ENCODE measurements around the gene KIF5A. TPM values are rescaled to one million over a fixed set of nuclear protein-coding genes. Genes with fewer than 3 reads are reported as not detected.

KIF5A gene
- total and polyA plus RNA-seq, 8 donors = 0.38 to 6.5 (median 5.3) TPM

GRCh38 chr12:57618966-57619433, 69.2 kb downstream of the KIF5A start:
- ATAC-seq (no peak), DNase-seq (no peak)
- no peak overlapping the region for H3K4me3 ChIP-seq
- no peak for TF ChIP-seq CTCF (IDR thresholded peaks at IDR 0.05)
- H3K4me1 ChIP-seq = peaks cover 7 to 29% of the 10 kb centered on the region in 2 donors
- H3K27me3 ChIP-seq = peaks cover 34 to 100% of the 10 kb centered on the region in 2 donors
- no peak overlapping the region for H3K27ac ChIP-seq
- intact Hi-C loops (cut with DNase I) = no loop called here
- no peaks in the 10 kb centered on the region for H3K36me3 ChIP-seq
- H3K9me3 ChIP-seq = no peaks in the 10 kb centered on the region

- intact Hi-C loops (cut with DNase I) = no loop called here
Measured at GRCh38 chr12:57619434-57620244, 69.8 kb downstream of the KIF5A start.

GRCh38 chr12:57620245-57620935, 70.5 kb downstream of the KIF5A start:
- intact Hi-C loops (cut with DNase I) = no loop called here
- H3K9me3 ChIP-seq = no peaks in the 10 kb centered on the region
- H3K36me3 ChIP-seq = no peaks in the 10 kb centered on the region
- peaks cover 43 to 100% of the 10 kb centered on the region in 2 donors for H3K27me3 ChIP-seq
- ATAC-seq (no peak), DNase-seq (no peak)
- H3K4me1 ChIP-seq = peaks cover 7 to 29% of the 10 kb centered on the region in 2 donors
- TF ChIP-seq CTCF (IDR thresholded peaks at IDR 0.05) = no peak
- no peak overlapping the region for H3K4me3 ChIP-seq
- H3K27ac ChIP-seq = no peak overlapping the region

More at GRCh38 chr12:57619434-57620244, 69.8 kb downstream of the KIF5A start:
- ATAC-seq (peak; percentile 66), DNase-seq (peak in 1 of 4 donors; percentile 83)
- Histone ChIP-seq H3K4me1 (peaks cover 7 to 29% of the 10 kb centered on the region in 2 donors), H3K27me3 (peaks cover 36 to 100% of the 10 kb centered on the region in 2 donors), H3K9me3 (no peaks in the 10 kb centered on the region), H3K4me3 (no peak overlapping the region), H3K27ac (no peak overlapping the region), H3K36me3 (no peaks in the 10 kb centered on the region)
- TF ChIP-seq CTCF (IDR thresholded peaks at IDR 0.05) = no peak

GRCh38 chr12:57620936-57621496, 71.2 kb downstream of the KIF5A start:
- Histone ChIP-seq H3K4me1 (peaks cover 7 to 29% of the 10 kb centered on the region in 2 donors), H3K27ac (no peak overlapping the region), H3K27me3 (peaks cover 48 to 100% of the 10 kb centered on the region in 2 donors), H3K36me3 (no peaks in the 10 kb centered on the region), H3K4me3 (peak overlapping the region in 1 of 2 donors; percentile 33), H3K9me3 (no peaks in the 10 kb centered on the region)
- intact Hi-C loops (cut with DNase I) = no loop called here
- DNase-seq = peak in 1 of 4 donors; percentile 85
- TF ChIP-seq CTCF (IDR thresholded peaks at IDR 0.05) = no peak
- peak; percentile 15 for ATAC-seq
